Vein endothelial cell (primary cell): ENCODE measurements around the gene KLHL3. TPM values are rescaled to one million over a fixed set of nuclear protein-coding genes. Genes with fewer than 3 reads are reported as not detected.

ENCODE experiments used
- small RNA-seq: library from RNA; depleted of rRNA; stranded (forward); fragments of <200 nt; gene quantifications from one replicate; pipeline ENCODE3, GENCODE V24; 2012
- total RNA-seq: library from RNA; depleted of rRNA; stranded (reverse); fragments of >200 nt; gene quantifications from 2 replicates; pipeline ENCODE4 v1.2.3, GENCODE V29; 2012

The KLHL3 gene, protein sequence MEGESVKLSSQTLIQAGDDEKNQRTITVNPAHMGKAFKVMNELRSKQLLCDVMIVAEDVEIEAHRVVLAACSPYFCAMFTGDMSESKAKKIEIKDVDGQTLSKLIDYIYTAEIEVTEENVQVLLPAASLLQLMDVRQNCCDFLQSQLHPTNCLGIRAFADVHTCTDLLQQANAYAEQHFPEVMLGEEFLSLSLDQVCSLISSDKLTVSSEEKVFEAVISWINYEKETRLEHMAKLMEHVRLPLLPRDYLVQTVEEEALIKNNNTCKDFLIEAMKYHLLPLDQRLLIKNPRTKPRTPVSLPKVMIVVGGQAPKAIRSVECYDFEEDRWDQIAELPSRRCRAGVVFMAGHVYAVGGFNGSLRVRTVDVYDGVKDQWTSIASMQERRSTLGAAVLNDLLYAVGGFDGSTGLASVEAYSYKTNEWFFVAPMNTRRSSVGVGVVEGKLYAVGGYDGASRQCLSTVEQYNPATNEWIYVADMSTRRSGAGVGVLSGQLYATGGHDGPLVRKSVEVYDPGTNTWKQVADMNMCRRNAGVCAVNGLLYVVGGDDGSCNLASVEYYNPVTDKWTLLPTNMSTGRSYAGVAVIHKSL
- total RNA-seq = 20.7 and 40.5 TPM in 2 replicates

GRCh38 chr5:137735555-137736284 lies at the start of gene KLHL3:
Gene KLHL3, minus strand, starts transcription at chr5:137736089. Its CDS starts 443 bp downstream, at chr5:137735646.

GRCh38 chr5:137754188-137754960 lies 18.5 kb upstream of the KLHL3 start, which contains the start of gene HNRNPA0:
Gene HNRNPA0, minus strand, starts transcription at chr5:137754363. Its CDS starts 297 bp downstream, at chr5:137754066.

Small RNA genes lying within 50 kb of the gene (small RNA-seq; reads per million reads assigned to genes)
- 15.1 reads per million, percentile 97 among the genes with 10 or more reads in this experiment for gene MIR874

Other genes starting within 250 kb of the KLHL3 start
- 85.6 and 135 TPM in 2 replicates for gene SPOCK1, start 236.8 kb downstream of the KLHL3 start, total RNA-seq
- gene HNRNPA0, start 18.3 kb upstream of the KLHL3 start, total RNA-seq = 21.1 and 24.2 TPM in 2 replicates
- not detected in 2 replicates for gene MYOT, start 131.8 kb upstream of the KLHL3 start, total RNA-seq
- gene PKD2L2, start 153.4 kb upstream of the KLHL3 start, total RNA-seq = 0.10 TPM in 1 of 2 replicates, not detected in the other